Lower leg skin (tissue), 3 donors: ENCODE results near the gene ARTN.

Experiments used
- CTCF ChIP-seq, 3 donors: fragments of 450-650 bp; IDR thresholded peaks; one replicate each; pipeline ENCODE4 v1.5.1; 2016; ENCODE audit warnings: antibody characterized with exemption in 3 of 3, mild to moderate bottlenecking in 3 of 3, moderate library complexity in 2 of 3
- POLR2A ChIP-seq, 2 donors: fragments of 450-650 bp; IDR thresholded peaks; one replicate each; pipeline ENCODE4 v1.6.1; 2016 to 2017; ENCODE audit warnings: antibody characterized with exemption in 2 of 2, mild to moderate bottlenecking in 1 of 2, moderate library complexity in 1 of 2

- no peak for TF ChIP-seq POLR2A (IDR thresholded peaks at IDR 0.05)
- TF ChIP-seq CTCF (IDR thresholded peaks at IDR 0.05), result no peak
These were observed 13.7 kb downstream of the ARTN start for GRCh38 chr1:43947061-43947873.
